Pancreas (tissue), 10 donors: ENCODE measurements around the gene WNT3A. TPM values are rescaled to one million over a fixed set of nuclear protein-coding genes. Genes with fewer than 3 reads are reported as not detected.
"Not testable (repeated sequence)": the region's sequence is repeated elsewhere in the genome, so short reads cannot be mapped to it uniquely, and the experiment has no call there.

ENCODE experiments used
- ATAC-seq, 4 donors: fragments of 200-7000 bp; cut with Tn5 transposase; one replicate each; pipeline versions ENCODE4 v1.8.0 to v1.9.1; 2020; ENCODE audit warnings: mild to moderate bottlenecking in 4 of 4, moderate library complexity in 4 of 4
- DNase-seq, 6 donors: peaks; one replicate each; pipeline ENCODE4 v3.0.0-alpha.2; 2020
- FAIRE-seq: peaks from 2 replicates; lab custom pipeline; 2012; peaks lifted over from hg19 to GRCh38; lab: Jason Lieb, UNC
- H3K27ac ChIP-seq, 4 donors: fragments of 200-600 bp; sonication (generic); 1 replicate in 3 of 4; 2 replicates in 1 of 4; pipeline versions ENCODE4 v1.5.0 to v1.8.0; 2020
- H3K27me3 ChIP-seq, 4 donors: fragments of 200-600 bp; one replicate each; pipeline ENCODE4 v1.8.0; 2021
- H3K36me3 ChIP-seq, 3 donors: fragments of 200-600 bp; sonication (generic) in 1 of 3; one replicate each; pipeline versions ENCODE4 v1.5.0 to v1.8.0; 2020 to 2021
- H3K4me1 ChIP-seq, 3 donors: fragments of 200-600 bp; one replicate each; pipeline ENCODE4 v1.8.0; 2021
- H3K4me3 ChIP-seq, 4 donors: fragments of 200-600 bp; sonication (generic) in 2 of 4; one replicate each; pipeline versions ENCODE4 v1.5.0 to v1.8.0; 2020 to 2021
- H3K9me3 ChIP-seq, 4 donors: fragments of 200-600 bp; one replicate each; pipeline ENCODE4 v1.8.0; 2021
- WGBS, 2 donors: extraction: QIAGEN DNeasy Blood & Tissue Kit; methylation state at CpG; one replicate each; pipeline ENCODE4 v1.1.7; 2013; 5-methylcytosine and 5-hydroxymethylcytosine counted together
- intact Hi-C, 3 donors: fragments of 100-400 bp; cut with DNase I; formaldehyde crosslinking; loops; one replicate each; pipeline versions ENCODE4 v1.11.1 to v1.14.2; 2022
- polyA plus RNA-seq, 2 donors: library from polyadenylated mRNA; stranded (reverse); fragments of 200-250 nt; gene quantifications; one replicate each; pipeline ENCODE4 v1.2.3, GENCODE V29; 2013
- total RNA-seq, 6 donors: library from RNA; stranded (reverse); fragmentation: NEBNext Ultra II Directional in 4 of 6; extraction: Animal tissue kit (Norgen Biotek cat#: 25700) in 4 of 6; gene quantifications; one replicate each; pipeline versions ENCODE4 v1.2.1 to v1.2.4, GENCODE V29; 2021 to 2023
- TF ChIP-seq, protein P1 (sequence below), 4 donors: fragments of 200-600 bp; sonication (generic) in 3 of 4; IDR thresholded peaks; one replicate each; pipeline versions ENCODE4 v1.5.0 to v1.8.0; 2021; ENCODE audit warnings: antibody characterized with exemption in 4 of 4
- donor health status: healthy with polysubstance abuse.
- donor health status: DM: no; HTN: no; CAD: no; lungs with moderate emphysema.
- donor health status: DM: no; HTN: no; CAD: no.
- donor health status: control.
- donor health status: control.
- donor health status: Bipolar disorder and iron deficiency.
- donor health status: DM: yes; HTN: yes; CAD: no.
- donor health status: DM: no; HTN: no; CAD: no.
- donor health status: DM: no; HTN: no; CAD: no.
- donor health status: DM: yes; HTN: yes; CAD: no.

WNT3A gene
- total and polyA plus RNA-seq, 8 donors = 0.08 TPM; not detected in 7

DNA sequence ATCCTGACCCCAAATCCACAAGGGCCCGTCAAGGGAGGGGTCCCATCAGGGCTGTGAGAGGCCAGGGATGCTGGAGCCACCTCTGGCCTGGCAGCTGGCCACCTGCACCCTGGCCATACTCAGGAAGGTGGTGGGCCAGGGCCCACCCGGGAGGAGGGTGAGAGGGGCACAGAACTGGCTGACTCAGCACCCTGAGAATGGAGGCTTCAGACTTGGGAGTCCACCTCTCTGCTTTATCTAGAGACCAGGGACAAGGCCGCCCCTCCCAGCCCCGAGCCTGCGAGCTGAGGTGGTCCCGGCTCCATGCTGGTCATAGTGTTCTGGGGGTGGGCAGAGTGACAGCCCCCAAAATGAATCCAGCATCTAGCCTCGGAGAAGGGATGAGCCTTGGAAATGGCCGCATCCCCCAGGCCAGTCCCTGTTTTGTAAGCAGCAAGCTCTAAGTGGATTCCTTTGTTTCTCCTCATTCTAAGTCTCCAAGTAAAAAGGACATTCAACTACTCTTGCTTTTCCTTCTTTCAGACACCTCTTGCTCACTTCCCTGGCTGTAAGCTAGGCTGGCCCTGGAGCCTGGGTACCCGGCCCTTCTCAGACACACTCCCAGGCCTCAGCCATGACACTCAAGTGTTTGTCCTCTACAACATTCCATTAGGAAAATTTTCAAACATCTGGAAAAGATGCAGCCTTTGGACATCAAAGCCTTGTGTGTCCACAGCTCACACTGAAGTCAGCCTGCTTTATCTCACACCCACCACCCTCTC lies 12.3 kb downstream of the WNT3A start:
- peak in 1 of 6 donors; percentile 37 for DNase-seq
- Histone ChIP-seq H3K27me3 (no peaks in the 10 kb centered on the region), H3K4me3 (no peak overlapping the region), H3K36me3 (no peaks in the 10 kb centered on the region), H3K9me3 (no peaks in the 10 kb centered on the region), H3K4me1 (no peaks in the 10 kb centered on the region), H3K27ac (no peak overlapping the region)
- no peak for ATAC-seq
- intact Hi-C loops = no loop called here
- 69 to 80% methylated on average over 9 of the region's 9 CpGs for WGBS, 2 donors
- no peak for FAIRE-seq
- TF ChIP-seq, protein P1, sequence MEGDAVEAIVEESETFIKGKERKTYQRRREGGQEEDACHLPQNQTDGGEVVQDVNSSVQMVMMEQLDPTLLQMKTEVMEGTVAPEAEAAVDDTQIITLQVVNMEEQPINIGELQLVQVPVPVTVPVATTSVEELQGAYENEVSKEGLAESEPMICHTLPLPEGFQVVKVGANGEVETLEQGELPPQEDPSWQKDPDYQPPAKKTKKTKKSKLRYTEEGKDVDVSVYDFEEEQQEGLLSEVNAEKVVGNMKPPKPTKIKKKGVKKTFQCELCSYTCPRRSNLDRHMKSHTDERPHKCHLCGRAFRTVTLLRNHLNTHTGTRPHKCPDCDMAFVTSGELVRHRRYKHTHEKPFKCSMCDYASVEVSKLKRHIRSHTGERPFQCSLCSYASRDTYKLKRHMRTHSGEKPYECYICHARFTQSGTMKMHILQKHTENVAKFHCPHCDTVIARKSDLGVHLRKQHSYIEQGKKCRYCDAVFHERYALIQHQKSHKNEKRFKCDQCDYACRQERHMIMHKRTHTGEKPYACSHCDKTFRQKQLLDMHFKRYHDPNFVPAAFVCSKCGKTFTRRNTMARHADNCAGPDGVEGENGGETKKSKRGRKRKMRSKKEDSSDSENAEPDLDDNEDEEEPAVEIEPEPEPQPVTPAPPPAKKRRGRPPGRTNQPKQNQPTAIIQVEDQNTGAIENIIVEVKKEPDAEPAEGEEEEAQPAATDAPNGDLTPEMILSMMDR (IDR thresholded peaks at IDR 0.05) = no peak

GRCh38 chr1:228019722-228020083 lies 12.9 kb downstream of the WNT3A start:
- not testable (repeated sequence) for FAIRE-seq
- 79 to 89% methylated on average over 5 of the region's 5 CpGs for whole genome bisulfite sequencing, 2 donors

DNA sequence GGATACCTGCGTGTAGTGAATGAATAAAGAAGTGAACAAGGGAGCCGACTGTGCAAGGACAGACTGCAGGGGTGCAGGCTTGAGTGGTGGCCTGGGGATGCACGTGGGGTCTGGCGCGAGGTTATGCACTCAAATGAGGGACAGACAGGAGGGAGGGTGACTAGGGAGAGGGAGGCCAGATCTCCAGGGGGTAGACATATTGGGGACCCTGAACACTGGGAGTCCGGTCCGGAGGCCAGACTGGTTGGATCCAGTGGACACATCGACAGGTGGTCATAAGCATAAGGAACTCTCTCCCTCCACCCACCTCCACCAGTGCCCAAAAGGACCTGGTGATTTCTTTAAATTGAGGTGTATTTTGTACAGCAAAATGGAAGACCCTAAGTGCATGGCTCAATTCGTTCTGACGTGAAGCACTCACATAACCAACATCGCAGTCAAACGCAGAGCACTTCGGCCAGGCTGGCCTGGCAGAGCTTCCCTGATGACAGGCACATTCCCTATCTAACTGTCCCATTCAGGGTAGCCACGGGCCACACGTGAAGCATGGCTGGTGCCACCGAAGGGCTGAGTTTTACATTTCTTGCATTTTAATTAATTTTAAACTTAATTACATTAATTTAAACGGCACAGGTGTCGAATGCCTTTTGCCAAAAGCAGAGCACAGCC lies 14.0 kb downstream of the WNT3A start:
- intact Hi-C loops = no loop called here
- FAIRE-seq = no peak

More at GRCh38 chr1:228019722-228020083, 12.9 kb downstream of the WNT3A start:
- H3K27ac ChIP-seq, ATAC-seq, DNase-seq, intact Hi-C loops, H3K36me3 ChIP-seq, H3K9me3 ChIP-seq, H3K4me3 ChIP-seq, H3K4me1 ChIP-seq, H3K27me3 ChIP-seq: not testable (repeated sequence)

DNA sequence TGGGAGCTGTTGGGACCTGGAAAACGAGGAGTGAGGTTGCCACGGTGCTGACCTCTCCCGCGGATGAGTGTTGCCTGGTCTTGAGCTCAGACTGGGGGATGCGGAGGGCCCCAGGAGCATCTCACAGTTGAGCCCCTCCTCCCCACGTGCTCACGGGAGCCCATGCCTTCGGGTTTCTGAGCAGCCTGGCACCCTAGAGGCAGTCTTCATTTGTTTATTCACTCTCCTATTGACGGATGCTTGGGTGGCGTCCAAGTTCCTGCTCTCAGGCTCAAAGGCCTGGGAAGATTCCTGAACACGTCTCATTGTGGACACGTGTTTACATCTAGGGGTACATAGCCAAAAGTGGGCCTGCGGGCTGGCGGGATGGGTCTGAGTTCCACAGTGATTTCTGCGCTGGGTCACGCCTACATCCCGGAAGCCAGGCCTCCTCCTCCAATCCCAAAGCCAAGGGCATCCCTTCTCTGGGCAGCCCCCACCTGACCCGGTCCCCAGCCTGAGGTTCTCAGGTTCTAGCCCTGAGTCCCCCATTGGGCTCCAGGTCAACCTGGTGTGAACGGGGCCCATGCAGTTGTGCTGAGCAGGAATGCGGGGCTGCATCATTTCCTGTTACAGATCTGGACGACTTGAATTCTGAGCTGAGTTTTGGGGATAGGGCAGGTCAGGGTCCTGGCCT lies 14.7 kb downstream of the WNT3A start:
- FAIRE-seq (no peak), DNase-seq (peak in 2 of 6 donors; percentile 7 to 47), ATAC-seq (no peak)
- H3K27ac ChIP-seq = no peak overlapping the region
- 37 to 39% methylated on average over 21 of the region's 21 CpGs for WGBS, 2 donors
- TF ChIP-seq, protein P1 (IDR thresholded peaks at IDR 0.05) = no peak
- no peaks in the 10 kb centered on the region for H3K36me3 ChIP-seq
- H3K4me3 ChIP-seq = no peak overlapping the region
- intact Hi-C loops = no loop called here
- H3K27me3 ChIP-seq = no peaks in the 10 kb centered on the region
- no peaks in the 10 kb centered on the region for H3K9me3 ChIP-seq
- H3K4me1 ChIP-seq = no peaks in the 10 kb centered on the region

More for the DNA sequence above, 14.0 kb downstream of the WNT3A start:
- Histone ChIP-seq H3K27me3 (no peaks in the 10 kb centered on the region), H3K4me3 (no peak overlapping the region), H3K36me3 (no peaks in the 10 kb centered on the region), H3K4me1 (no peaks in the 10 kb centered on the region), H3K9me3 (no peaks in the 10 kb centered on the region), H3K27ac (no peak overlapping the region)
- ATAC-seq (no peak), DNase-seq (peak in 2 of 6 donors; percentile 4 to 21)
- TF ChIP-seq, protein P1 (IDR thresholded peaks at IDR 0.05) = no peak
- WGBS, 2 donors = 67 to 71% methylated on average over 18 of the region's 18 CpGs

DNA sequence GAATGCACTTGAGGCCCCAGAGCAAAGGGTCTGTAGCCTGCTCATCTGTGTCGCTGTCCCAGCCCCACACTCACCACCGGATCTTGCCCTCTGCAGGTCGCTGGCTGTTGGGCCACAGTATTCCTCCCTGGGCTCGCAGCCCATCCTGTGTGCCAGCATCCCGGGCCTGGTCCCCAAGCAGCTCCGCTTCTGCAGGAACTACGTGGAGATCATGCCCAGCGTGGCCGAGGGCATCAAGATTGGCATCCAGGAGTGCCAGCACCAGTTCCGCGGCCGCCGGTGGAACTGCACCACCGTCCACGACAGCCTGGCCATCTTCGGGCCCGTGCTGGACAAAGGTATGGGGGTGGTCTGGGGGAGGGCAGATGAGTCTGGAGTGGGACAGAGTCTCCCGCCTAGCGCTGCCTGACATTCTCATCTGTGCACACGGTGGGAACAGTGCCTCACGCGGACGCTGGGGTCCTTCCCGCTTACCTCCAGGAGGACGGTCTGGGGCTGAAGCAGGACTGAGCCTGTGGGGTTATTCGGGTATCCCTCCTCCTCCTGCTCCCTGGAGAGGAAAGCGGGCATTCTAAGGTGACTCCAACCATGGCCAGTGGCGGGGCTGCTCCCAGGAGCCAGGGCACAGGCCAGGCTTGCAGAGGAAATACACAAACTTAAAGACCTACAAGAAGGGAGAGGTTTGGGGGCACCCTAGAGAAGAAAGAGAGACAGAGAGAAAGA lies 15.9 kb downstream of the WNT3A start:
- Histone ChIP-seq H3K27me3 (no peaks in the 10 kb centered on the region), H3K4me1 (no peaks in the 10 kb centered on the region), H3K27ac (no peak overlapping the region), H3K9me3 (no peaks in the 10 kb centered on the region), H3K36me3 (no peaks in the 10 kb centered on the region), H3K4me3 (no peak overlapping the region)
- DNase-seq = peak in 2 of 6 donors; percentile 11 to 53
- 77 to 83% methylated on average over 28 of the region's 28 CpGs for WGBS, 2 donors
- intact Hi-C loops = no loop called here
- ATAC-seq = no peak
- FAIRE-seq = no peak
- TF ChIP-seq, protein P1 (IDR thresholded peaks at IDR 0.05) = no peak
